Ascending aorta (tissue), 2 donors: ENCODE results near the gene SULF2. TPM values are rescaled to one million over a fixed set of nuclear protein-coding genes. Genes with fewer than 3 reads are reported as not detected.
A peak's percentile ranks its signal among the peaks of the same experiment; 100 is the strongest.

Experiments
- DNase-seq, 2 donors: peaks; one replicate each; pipeline ENCODE4 v3.0.0-alpha.2; 2019; ENCODE audit warnings: low spot score in 2 of 2
- H3K27ac ChIP-seq, 2 donors: fragments of 200-600 bp; sonication (generic); one replicate each; pipeline ENCODE4 v1.5.1; 2016 to 2017; ENCODE audit warnings: mild to moderate bottlenecking in 1 of 2
- H3K27me3 ChIP-seq: fragments of 200-600 bp; sonication (generic); one replicate; pipeline ENCODE4 v1.5.1; 2017
- H3K36me3 ChIP-seq, 2 donors: fragments of 200-600 bp; sonication (generic); one replicate each; pipeline ENCODE4 v1.5.1; 2016
- H3K4me1 ChIP-seq, 2 donors: fragments of 200-600 bp; sonication (generic); one replicate each; pipeline ENCODE4 v1.5.1; 2016 to 2017; ENCODE audit warnings: mild to moderate bottlenecking in 1 of 2
- H3K4me3 ChIP-seq, 2 donors: fragments of 200-600 bp; sonication (generic); one replicate each; pipeline ENCODE4 v1.5.1; 2016 to 2017; ENCODE audit warnings: mild to moderate bottlenecking in 1 of 2
- H3K9me3 ChIP-seq, 2 donors: fragments of 200-600 bp; sonication (generic); one replicate each; pipeline ENCODE4 v1.5.1; 2016
- CTCF ChIP-seq, 3 experiments: fragments of 200-600 bp in 2 of 3; fragments of 450-650 bp in 1 of 3; sonication (generic) in 2 of 3; IDR thresholded peaks; one replicate each; pipeline ENCODE4 v1.5.1; 2016 to 2019; ENCODE audit warnings: antibody characterized with exemption in 3 of 3, mild to moderate bottlenecking in 1 of 3, moderate library complexity in 1 of 3
- intact Hi-C: fragments of 100-400 bp; cut with DNase I; formaldehyde crosslinking; loops from one replicate; pipeline ENCODE4 v1.15.1; 2023
- total RNA-seq: library from RNA; depleted of rRNA; stranded (reverse); fragments of >200 nt; gene quantifications from one replicate; pipeline ENCODE4 v1.1.0, GENCODE V29; 2016

Gene SULF2
- total RNA-seq, 1 donor from 2014 or later: 194 TPM

- Histone ChIP-seq H3K9me3 (no peaks in the 10 kb centered on the region), H3K4me1 (no peaks in the 10 kb centered on the region), H3K4me3 (no peak overlapping the region), H3K27me3 (no peaks in the 10 kb centered on the region), H3K27ac (no peak overlapping the region), H3K36me3 (peaks cover 0 to 11% of the 10 kb centered on the region in 2 donors)
- intact Hi-C loops: no loop called here
- TF ChIP-seq CTCF (IDR thresholded peaks at IDR 0.05): no peak
- DNase-seq: peak in 1 of 2 donors; percentile 41
Measured at GRCh38 chr20:47672166-47672565, 113.1 kb downstream of the SULF2 start.

GRCh38 chr20:47670913-47671312 is 114.4 kb downstream of the SULF2 start:
- H3K27ac ChIP-seq: no peak overlapping the region
- TF ChIP-seq CTCF (IDR thresholded peaks at IDR 0.05): no peak
- intact Hi-C loops: no loop called here
- H3K9me3 ChIP-seq: no peaks in the 10 kb centered on the region
- no peaks in the 10 kb centered on the region for H3K4me1 ChIP-seq
- peaks cover 0 to 7% of the 10 kb centered on the region in 2 donors for H3K36me3 ChIP-seq
- H3K27me3 ChIP-seq: no peaks in the 10 kb centered on the region
- DNase-seq: peak in 1 of 2 donors; percentile 52
- no peak overlapping the region for H3K4me3 ChIP-seq

GRCh38 chr20:47669927-47670890 is 115.1 kb downstream of the SULF2 start:
- Histone ChIP-seq H3K27me3 (no peaks in the 10 kb centered on the region), H3K27ac (no peak overlapping the region), H3K4me3 (no peak overlapping the region), H3K9me3 (no peaks in the 10 kb centered on the region), H3K36me3 (peaks cover 0 to 7% of the 10 kb centered on the region in 2 donors), H3K4me1 (no peaks in the 10 kb centered on the region)
- intact Hi-C loops: no loop called here
- DNase-seq: peak in 1 of 2 donors; percentile 42
- TF ChIP-seq CTCF (IDR thresholded peaks at IDR 0.05): no peak

- Histone ChIP-seq H3K27me3 (no peaks in the 10 kb centered on the region), H3K9me3 (no peaks in the 10 kb centered on the region), H3K27ac (no peak overlapping the region), H3K36me3 (peaks cover 0 to 7% of the 10 kb centered on the region in 2 donors), H3K4me3 (no peak overlapping the region), H3K4me1 (no peaks in the 10 kb centered on the region)
- TF ChIP-seq CTCF (IDR thresholded peaks at IDR 0.05): no peak
- intact Hi-C loops: no loop called here
- no peak for DNase-seq
Measured at GRCh38 chr20:47669489-47669888, 115.8 kb downstream of the SULF2 start.

- Histone ChIP-seq H3K9me3 (no peaks in the 10 kb centered on the region), H3K4me1 (no peaks in the 10 kb centered on the region), H3K4me3 (no peak overlapping the region), H3K27me3 (no peaks in the 10 kb centered on the region), H3K27ac (no peak overlapping the region), H3K36me3 (peaks cover 0 to 7% of the 10 kb centered on the region in 2 donors)
- intact Hi-C loops: no loop called here
- DNase-seq: no peak
- TF ChIP-seq CTCF (IDR thresholded peaks at IDR 0.05): no peak
Measured at GRCh38 chr20:47669152-47669425, 116.2 kb downstream of the SULF2 start.
